ENCODE results near the gene PKIG. TPM values are rescaled to one million over a fixed set of nuclear protein-coding genes. Genes with fewer than 3 reads are reported as not detected.

PKIG gene
- total RNA-seq, 1 donor from 2014 or later = 181 TPM

- CTCF ChIA-PET = no interaction called here
- intact Hi-C loops (cut with micrococcal nuclease) = no loop called here
- H3K36me3 Mint-ChIP-seq (ENCODE audit: low read depth) = peaks cover 76% of the 10 kb centered on the region
Measured at GRCh38 chr20:44622501-44623270, 40.3 kb downstream of the PKIG start.

GRCh38 chr20:44624152-44624551 lies 41.8 kb downstream of the PKIG start:
- Mint-ChIP-seq H3K27ac (no peak overlapping the region), H3K36me3 (ENCODE audit: low read depth) (peaks cover 67% of the 10 kb centered on the region), H3K4me3 (no peak overlapping the region), H3K27me3 (no peaks in the 10 kb centered on the region), H3K4me1 (peaks cover 7% of the 10 kb centered on the region), H3K9me3 (no peaks in the 10 kb centered on the region)
- intact Hi-C loops (cut with micrococcal nuclease) = no loop called here
- ATAC-seq (ENCODE audit: low read depth) (no peak), DNase-seq (no peak)
- POLR2A ChIA-PET = interaction anchor here (0.7 kb wide), 1 partner anchor 8 kb away, joined by 5 read pairs; no protein-coding TSS in a partner anchor
- no peak for TF ChIP-seq CTCF (IDR thresholded peaks at IDR 0.05)
- CTCF ChIA-PET = no interaction called here

More at GRCh38 chr20:44622501-44623270, 40.3 kb downstream of the PKIG start:
- Mint-ChIP-seq H3K4me1 (peaks cover 19% of the 10 kb centered on the region), H3K4me3 (no peak overlapping the region), H3K27me3 (no peaks in the 10 kb centered on the region), H3K27ac (peak overlapping the region; percentile 30), H3K9me3 (no peaks in the 10 kb centered on the region)
- no peak for TF ChIP-seq CTCF (IDR thresholded peaks at IDR 0.05)
- DNase-seq = no peak
- no peak for ATAC-seq (ENCODE audit: low read depth)
- POLR2A ChIA-PET = interaction anchor here (1.0 to 1.1 kb wide), 2 partner anchors 24 to 32 kb away, joined by 3 to 4 read pairs; no protein-coding TSS in a partner anchor

- H3K4me1 Mint-ChIP-seq = peaks cover 2% of the 10 kb centered on the region
- ATAC-seq (ENCODE audit: low read depth) (no peak), DNase-seq (no peak)
- H3K27me3 Mint-ChIP-seq = no peaks in the 10 kb centered on the region
- intact Hi-C loops (cut with micrococcal nuclease) = no loop called here
- H3K9me3 Mint-ChIP-seq = no peaks in the 10 kb centered on the region
- CTCF ChIA-PET = no interaction called here
- peaks cover 60% of the 10 kb centered on the region for H3K36me3 Mint-ChIP-seq (ENCODE audit: low read depth)
- no peak overlapping the region for H3K4me3 Mint-ChIP-seq
- H3K27ac Mint-ChIP-seq = no peak overlapping the region
- TF ChIP-seq CTCF (IDR thresholded peaks at IDR 0.05) = no peak
- POLR2A ChIA-PET = no interaction called here
Measured at GRCh38 chr20:44624743-44625271, 42.4 kb downstream of the PKIG start.

- no peak for TF ChIP-seq CTCF (IDR thresholded peaks at IDR 0.05)
- CTCF ChIA-PET = no interaction called here
- ATAC-seq (ENCODE audit: low read depth) = no peak
- Mint-ChIP-seq H3K27me3 (no peaks in the 10 kb centered on the region), H3K36me3 (ENCODE audit: low read depth) (peaks cover 55% of the 10 kb centered on the region), H3K27ac (no peak overlapping the region), H3K4me1 (peaks cover 2% of the 10 kb centered on the region), H3K9me3 (no peaks in the 10 kb centered on the region), H3K4me3 (no peak overlapping the region)
- no peak for DNase-seq
- POLR2A ChIA-PET = no interaction called here
- intact Hi-C loops (cut with micrococcal nuclease) = no loop called here
Measured at GRCh38 chr20:44625361-44625760, 43.0 kb downstream of the PKIG start.

- peaks cover 2% of the 10 kb centered on the region for H3K4me1 Mint-ChIP-seq
- no peak for TF ChIP-seq CTCF (IDR thresholded peaks at IDR 0.05)
- no peak overlapping the region for H3K4me3 Mint-ChIP-seq
- peaks cover 46% of the 10 kb centered on the region for H3K36me3 Mint-ChIP-seq (ENCODE audit: low read depth)
- POLR2A ChIA-PET = no interaction called here
- DNase-seq = no peak
- H3K27ac Mint-ChIP-seq = no peak overlapping the region
- CTCF ChIA-PET = interaction anchor here (1.0 kb wide), 1 partner anchor 16 kb away, joined by 3 read pairs; no protein-coding TSS in a partner anchor
- intact Hi-C loops (cut with micrococcal nuclease) = no loop called here
- ATAC-seq (ENCODE audit: low read depth) = no peak
- no peaks in the 10 kb centered on the region for H3K27me3 Mint-ChIP-seq
- no peaks in the 10 kb centered on the region for H3K9me3 Mint-ChIP-seq
Measured at GRCh38 chr20:44626278-44626677, 43.9 kb downstream of the PKIG start.

Data from activated B cell treated with CpG ODN at 0.5 μM for 24 hours (primary cell).